ENCODE data around the gene HRG.

Gene HRG

GRCh38 chr3:186636536-186636935 lies 29.3 kb upstream of the HRG start:
- DNase-seq: no peak
- in situ Hi-C loops (cut with MboI; ENCODE audit: low pct_unique_long_range_greater_than_20kb, low sequenced_read_pairs): no loop called here

- in situ Hi-C loops (cut with MboI; ENCODE audit: low pct_unique_long_range_greater_than_20kb, low sequenced_read_pairs): no loop called here
- no peak for DNase-seq
Observed at GRCh38 chr3:186637686-186638085, 28.1 kb upstream of the HRG start.

GRCh38 chr3:186638259-186638658 lies 27.6 kb upstream of the HRG start:
- DNase-seq: no peak
- in situ Hi-C loops (cut with MboI; ENCODE audit: low pct_unique_long_range_greater_than_20kb, low sequenced_read_pairs): no loop called here

- no peak for DNase-seq
- in situ Hi-C loops (cut with MboI; ENCODE audit: low pct_unique_long_range_greater_than_20kb, low sequenced_read_pairs): no loop called here
Observed at GRCh38 chr3:186639778-186640472, 25.9 kb upstream of the HRG start, which contains the start of gene FETUB. TSS of gene FETUB (plus strand) at chr3:186640399. CDS start at chr3:186640461, 62 bp downstream.

GRCh38 chr3:186640473-186640818 lies 25.4 kb upstream of the HRG start:
- in situ Hi-C loops (cut with MboI; ENCODE audit: low pct_unique_long_range_greater_than_20kb, low sequenced_read_pairs): no loop called here
- DNase-seq: no peak

GRCh38 chr3:186640929-186641328 lies 24.9 kb upstream of the HRG start:
- in situ Hi-C loops (cut with MboI; ENCODE audit: low pct_unique_long_range_greater_than_20kb, low sequenced_read_pairs): no loop called here
- no peak for DNase-seq

- in situ Hi-C loops (cut with MboI; ENCODE audit: low pct_unique_long_range_greater_than_20kb, low sequenced_read_pairs): no loop called here
- DNase-seq: no peak
Observed at GRCh38 chr3:186642014-186642413, 23.8 kb upstream of the HRG start.

- DNase-seq: no peak
- in situ Hi-C loops (cut with MboI; ENCODE audit: low pct_unique_long_range_greater_than_20kb, low sequenced_read_pairs): no loop called here
Observed at GRCh38 chr3:186643493-186643892, 22.3 kb upstream of the HRG start.

GRCh38 chr3:186644683-186645082 lies 21.1 kb upstream of the HRG start:
- in situ Hi-C loops (cut with MboI; ENCODE audit: low pct_unique_long_range_greater_than_20kb, low sequenced_read_pairs): no loop called here
- no peak for DNase-seq

- in situ Hi-C loops (cut with MboI; ENCODE audit: low pct_unique_long_range_greater_than_20kb, low sequenced_read_pairs): no loop called here
- no peak for DNase-seq
Observed at GRCh38 chr3:186646106-186646505, 19.7 kb upstream of the HRG start.

- no peak for DNase-seq
- in situ Hi-C loops (cut with MboI; ENCODE audit: low pct_unique_long_range_greater_than_20kb, low sequenced_read_pairs): no loop called here
Observed at GRCh38 chr3:186646841-186647240, 19.0 kb upstream of the HRG start.

- in situ Hi-C loops (cut with MboI; ENCODE audit: low pct_unique_long_range_greater_than_20kb, low sequenced_read_pairs): no loop called here
- DNase-seq: no peak
Observed at GRCh38 chr3:186648851-186649250, 17.0 kb upstream of the HRG start.

- in situ Hi-C loops (cut with MboI; ENCODE audit: low pct_unique_long_range_greater_than_20kb, low sequenced_read_pairs): no loop called here
- no peak for DNase-seq
Observed at GRCh38 chr3:186651678-186652215, 14.1 kb upstream of the HRG start.

GRCh38 chr3:186653080-186653707 lies 12.6 kb upstream of the HRG start:
- peak; percentile 82 for DNase-seq
- in situ Hi-C loops (cut with MboI; ENCODE audit: low pct_unique_long_range_greater_than_20kb, low sequenced_read_pairs): no loop called here

GRCh38 chr3:186653984-186654383 lies 11.8 kb upstream of the HRG start:
- DNase-seq: peak; percentile 31
- in situ Hi-C loops (cut with MboI; ENCODE audit: low pct_unique_long_range_greater_than_20kb, low sequenced_read_pairs): no loop called here

GRCh38 chr3:186663361-186664118 lies 2.3 kb upstream of the HRG start:
- DNase-seq: no peak
- in situ Hi-C loops (cut with MboI; ENCODE audit: low pct_unique_long_range_greater_than_20kb, low sequenced_read_pairs): no loop called here

- no peak for DNase-seq
- in situ Hi-C loops (cut with MboI; ENCODE audit: low pct_unique_long_range_greater_than_20kb, low sequenced_read_pairs): no loop called here
Observed at GRCh38 chr3:186664119-186664495, 1.7 kb upstream of the HRG start.

- no peak for DNase-seq
- in situ Hi-C loops (cut with MboI; ENCODE audit: low pct_unique_long_range_greater_than_20kb, low sequenced_read_pairs): no loop called here
Observed at GRCh38 chr3:186664506-186664905, 1.3 kb upstream of the HRG start.

- in situ Hi-C loops (cut with MboI; ENCODE audit: low pct_unique_long_range_greater_than_20kb, low sequenced_read_pairs): no loop called here
- no peak for DNase-seq
Observed at GRCh38 chr3:186668426-186668825, 2.6 kb downstream of the HRG start.

GRCh38 chr3:186669378-186670084 lies 3.7 kb downstream of the HRG start:
- DNase-seq: no peak
- in situ Hi-C loops (cut with MboI; ENCODE audit: low pct_unique_long_range_greater_than_20kb, low sequenced_read_pairs): no loop called here
